B cell (primary cell): ENCODE measurements around the gene PANK2. TPM values are rescaled to one million over a fixed set of nuclear protein-coding genes. Genes with fewer than 3 reads are reported as not detected.

Experiments
- ATAC-seq: fragments of 200-7000 bp; cut with Tn5 transposase; one replicate; pipeline ENCODE4 v1.10.0; 2021; ENCODE audit warnings: low read depth, mild to moderate bottlenecking, moderate number of reproducible peaks, moderate library complexity
- CTCF ChIA-PET: fragments of 350-600 bp; sonication (Branson Sonifier 250); formaldehyde crosslinking; loops from one replicate; lab custom pipeline; 2021; ENCODE audit warnings: antibody characterized with exemption, inconsistent platforms; lab: Charles Lee
- POLR2A ChIA-PET: fragments of 350-600 bp; sonication (Branson Sonifier 250); formaldehyde crosslinking; loops from one replicate; lab custom pipeline; 2021; ENCODE audit warnings: antibody characterized with exemption; lab: Charles Lee
- DNase-seq: peaks from one replicate; pipeline ENCODE4 v3.0.0; 2013
- H2AFZ ChIP-seq: 2 replicates; pipeline ENCODE4 v1.6.1; 2012; ENCODE audit warnings: mild to moderate bottlenecking, low read depth, low read length; ENCODE audit not compliant: insufficient read depth, poor library complexity, severe bottlenecking
- H3K27ac ChIP-seq, 2 donors: 1 replicate in 1 of 2; 2 replicates in 1 of 2; pipeline ENCODE4 v1.5.1; 2012 to 2013; ENCODE audit warnings: low read length in 2 of 2, mild to moderate bottlenecking in 2 of 2, moderate library complexity in 1 of 2
- H3K27me3 ChIP-seq, 4 experiments: fragments of 200-600 bp in 1 of 4; sonication (generic) in 1 of 4; replicated peaks in 1 of 4; 1 replicate in 2 of 4; 2 replicates in 2 of 4; pipeline versions ENCODE4 v1.6.1 to v1.7.0; 2013 to 2016; ENCODE audit warnings: low read length in 3 of 4, mild to moderate bottlenecking in 2 of 4, mixed read lengths in 1 of 4, moderate library complexity in 1 of 4; ENCODE audit not compliant: insufficient read depth in 4 of 4, control insufficient read depth in 3 of 4; ENCODE audit errors: control extremely low read depth in 1 of 4
- H3K36me3 ChIP-seq, 2 experiments: replicated peaks in 1 of 2; 1 replicate in 1 of 2; 2 replicates in 1 of 2; pipeline versions ENCODE4 v1.6.1 to v1.7.1; 2013; ENCODE audit warnings: low read length in 1 of 2; ENCODE audit not compliant: insufficient read depth in 2 of 2, control insufficient read depth in 1 of 2; ENCODE audit errors: control extremely low read depth in 1 of 2, extremely low read depth in 1 of 2
- H3K4me1 ChIP-seq, 2 donors: fragments of 200-600 bp in 1 of 2; sonication (generic) in 1 of 2; 1 replicate in 1 of 2; 2 replicates in 1 of 2; pipeline versions ENCODE4 v1.5.1 to v1.6.1; 2013 to 2017; ENCODE audit warnings: low read length in 2 of 2; ENCODE audit not compliant: control insufficient read depth in 2 of 2, insufficient read depth in 2 of 2
- H3K4me2 ChIP-seq: replicated peaks from 2 replicates; pipeline ENCODE3; 2012; ENCODE audit warnings: mild to moderate bottlenecking, low read depth, low read length; ENCODE audit not compliant: poor library complexity, severe bottlenecking
- H3K4me3 ChIP-seq, 5 experiments: fragments of 200-600 bp in 1 of 5; sonication (generic) in 1 of 5; 1 replicate in 3 of 5; 2 replicates in 2 of 5; pipeline versions ENCODE4 v1.5.1 to v1.7.0; 2011 to 2016; ENCODE audit warnings: low read length in 4 of 5, mild to moderate bottlenecking in 4 of 5, low read depth in 2 of 5, control low read depth in 1 of 5, moderate library complexity in 1 of 5; ENCODE audit not compliant: insufficient read depth in 1 of 5; ENCODE audit errors: control extremely low read depth in 1 of 5, extremely low read depth in 1 of 5
- H3K79me2 ChIP-seq: fragments of 200-600 bp; sonication (generic); one replicate; pipeline ENCODE4 v1.6.0; 2016; ENCODE audit warnings: low read length; ENCODE audit not compliant: control insufficient read depth, insufficient read depth
- H3K9ac ChIP-seq: fragments of 200-600 bp; sonication (generic); 2 replicates; pipeline ENCODE4 v1.6.1; 2017; ENCODE audit warnings: mild to moderate bottlenecking, low read length, moderate library complexity
- H3K9me3 ChIP-seq, 3 donors: one replicate each; pipeline versions ENCODE4 v1.6.1 to v1.7.1; 2013; ENCODE audit warnings: low read length in 2 of 3; ENCODE audit not compliant: control insufficient read depth in 2 of 3, insufficient read depth in 1 of 3; ENCODE audit errors: control extremely low read depth in 1 of 3
- H4K20me1 ChIP-seq: 2 replicates; pipeline ENCODE4 v1.6.0; 2012; ENCODE audit warnings: mild to moderate bottlenecking, low read length; ENCODE audit not compliant: insufficient read depth, control insufficient read depth, poor library complexity, severe bottlenecking
- H3K27ac Mint-ChIP-seq: one replicate; pipeline ENCODE4 v1.8.0; 2021; ENCODE audit warnings: mixed read lengths
- H3K27me3 Mint-ChIP-seq: one replicate; pipeline ENCODE4 v1.8.0; 2021; ENCODE audit warnings: mixed read lengths
- H3K4me1 Mint-ChIP-seq: one replicate; pipeline ENCODE4 v1.8.0; 2021; ENCODE audit warnings: mixed read lengths
- H3K4me3 Mint-ChIP-seq: one replicate; pipeline ENCODE4 v1.8.0; 2021; ENCODE audit warnings: mixed read lengths
- H3K9me3 Mint-ChIP-seq: one replicate; pipeline ENCODE4 v1.8.0; 2022; ENCODE audit warnings: mixed read lengths; ENCODE audit not compliant: insufficient read depth
- CTCF ChIP-seq: fragments of 200-600 bp; IDR thresholded peaks from one replicate; pipeline ENCODE4 v1.8.0; 2022; ENCODE audit warnings: antibody characterized with exemption, mild to moderate bottlenecking
- EZH2 ChIP-seq: IDR thresholded peaks from 2 replicates; pipeline ENCODE4 v1.6.1; 2012; ENCODE audit warnings: borderline replicate concordance, low read depth, mild to moderate bottlenecking, moderate library complexity, low read length; ENCODE audit not compliant: insufficient read depth, poor library complexity, severe bottlenecking
- WGBS: methylation state at CpG from one replicate; pipeline ENCODE4 v1.1.5; 2013; ENCODE audit warnings: missing lambda C conversion rate; ENCODE audit not compliant: insufficient coverage; 5-methylcytosine and 5-hydroxymethylcytosine counted together
- intact Hi-C: fragments of 100-400 bp; cut with micrococcal nuclease; formaldehyde crosslinking; loops from one replicate; pipeline ENCODE4 v1.10.0; 2022
- polyA plus RNA-seq: library from polyadenylated mRNA; depleted of rRNA; stranded (reverse); fragments of >200 nt; gene quantifications from 2 replicates; pipeline ENCODE4 v1.2.3, GENCODE V29; 2012
- total RNA-seq, 2 donors: library from RNA; stranded (reverse); fragments of 120-200 nt in 1 of 2; gene quantifications; 1 replicate in 1 of 2; 2 replicates in 1 of 2; pipeline versions ENCODE4 v1.2.3 to v1.2.4, GENCODE V29; 2013 to 2022

The PANK2 gene
- total and polyA plus RNA-seq, 2 donors (not counting 1 experiment from before 2014, with no cell fraction given), result 20.5 to 63.3 TPM

GRCh38 chr20:3865887-3866407 is 23.2 kb upstream of the PANK2 start:
- no peak overlapping the region for H3K9ac ChIP-seq

More at GRCh38 chr20:3865887-3866407, 23.2 kb upstream of the PANK2 start:
- Histone ChIP-seq H3K36me3 (peaks cover 11 to 64% of the 10 kb centered on the region in 2 experiments), H3K27me3 (no peaks in the 10 kb centered on the region), H3K4me3 (no peak overlapping the region), H4K20me1 (peaks cover 6% of the 10 kb centered on the region), H3K27ac (no peak overlapping the region), H2AFZ (no peak overlapping the region), H3K9me3 (peaks cover 0 to 3% (median 0%) of the 10 kb centered on the region in 3 donors), H3K4me2 (no peak overlapping the region), H3K4me1 (no peaks in the 10 kb centered on the region), H3K79me2 (peaks cover 2% of the 10 kb centered on the region)
- intact Hi-C loops, result no loop called here
- CTCF ChIA-PET, result interaction anchor here (1.9 kb wide), 1 partner anchor 11 kb away, joined by 7 read pairs; no protein-coding TSS in a partner anchor
- DNase-seq (no peak), ATAC-seq (no peak)
- Mint-ChIP-seq H3K27ac (no peak overlapping the region), H3K4me1 (peaks cover 5% of the 10 kb centered on the region), H3K4me3 (no peak overlapping the region), H3K27me3 (no peaks in the 10 kb centered on the region), H3K9me3 (no peaks in the 10 kb centered on the region)
- POLR2A ChIA-PET, result no interaction called here
- WGBS, result 94% methylated on average over 8 of the region's 14 CpGs
- TF ChIP-seq CTCF (no peak), EZH2 (no peak)
